Right lobe of liver (tissue), 6 donors: Measurements from ENCODE around the gene NR1D2. TPM values are rescaled to one million over a fixed set of nuclear protein-coding genes. Genes with fewer than 3 reads are reported as not detected.

Experiments used
- ATAC-seq, 4 donors: fragments of 200-7000 bp; cut with Tn5 transposase; one replicate each; pipeline ENCODE4 v1.9.1; 2020; ENCODE audit warnings: mild to moderate bottlenecking in 4 of 4, moderate library complexity in 4 of 4
- DNase-seq, 3 donors: peaks; one replicate each; pipeline ENCODE4 v3.0.0-alpha.2; 2020
- H3K27ac ChIP-seq, 3 donors: fragments of 200-600 bp; one replicate each; pipeline ENCODE4 v1.8.0; 2022
- H3K27me3 ChIP-seq, 2 donors: fragments of 200-600 bp; one replicate each; pipeline ENCODE4 v1.8.0; 2022
- H3K36me3 ChIP-seq, 4 donors: fragments of 200-600 bp; sonication (generic) in 1 of 4; one replicate each; pipeline versions ENCODE4 v1.5.1 to v1.8.0; 2017 to 2022; ENCODE audit warnings: control low read depth in 1 of 4
- H3K4me1 ChIP-seq, 4 donors: fragments of 200-600 bp; sonication (generic) in 1 of 4; one replicate each; pipeline versions ENCODE4 v1.5.1 to v1.8.0; 2017 to 2022; ENCODE audit warnings: control low read depth in 1 of 4
- H3K4me3 ChIP-seq, 3 donors: fragments of 200-600 bp; one replicate each; pipeline ENCODE4 v1.8.0; 2022
- H3K9me3 ChIP-seq, 4 donors: fragments of 200-600 bp; sonication (generic) in 1 of 4; one replicate each; pipeline versions ENCODE4 v1.5.1 to v1.8.0; 2017 to 2022; ENCODE audit warnings: control low read depth in 1 of 4
- CTCF ChIP-seq, 4 donors: fragments of 200-600 bp in 3 of 4; fragments of 450-650 bp in 1 of 4; IDR thresholded peaks; one replicate each; pipeline versions ENCODE4 v1.5.1 to v1.8.0; 2016 to 2022; ENCODE audit warnings: antibody characterized with exemption in 4 of 4, mild to moderate bottlenecking in 2 of 4
- POLR2A ChIP-seq: fragments of 450-650 bp; IDR thresholded peaks from one replicate; pipeline ENCODE4 v1.6.1; 2017; ENCODE audit warnings: antibody characterized with exemption, mild to moderate bottlenecking
- WGBS: methylation state at CpG from one replicate; pipeline ENCODE4 v1.1.6; 2018; ENCODE audit warnings: low coverage, low lambda C conversion rate; ENCODE audit not compliant: insufficient coverage; ENCODE audit errors: missing lambda C conversion rate; 5-methylcytosine and 5-hydroxymethylcytosine counted together
- intact Hi-C, 2 donors: fragments of 100-400 bp; cut with DNase I; formaldehyde crosslinking; loops; one replicate each; pipeline versions ENCODE4 v1.11.2 to v1.14.1; 2022
- total RNA-seq, 6 experiments: library from RNA; depleted of rRNA in 2 of 6; stranded (reverse); fragments of >200 nt in 2 of 6; fragmentation: NEBNext Ultra II Directional in 3 of 6; extraction: Animal tissue kit (Norgen Biotek cat#: 25700) in 3 of 6; gene quantifications; one replicate each; pipeline versions ENCODE4 v1.1.0 to v1.2.4, GENCODE V29; 2016 to 2023
- donor health status: DM: no; HTN: yes; CAD: no.
- donor health status: DM: no; HTN: no; CAD: no.
- donor health status: DM: no; HTN: no; CAD: no.
- donor health status: DM: no; HTN: yes; CAD: no.
- donor health status: DM: no; HTN: yes; CAD: no.

NR1D2 gene
- total RNA-seq, 6 experiments from 2014 or later = 13.0 to 34.8 (median 18.2) TPM

GRCh38 chr3:23945663-23945912 lies 502 bp downstream of the NR1D2 start:
- Histone ChIP-seq H3K4me3 (peak overlapping the region; percentile 52 to 82 (median 61)), H3K9me3 (no peaks in the 10 kb centered on the region)
- no peak for ATAC-seq

GRCh38 chr3:23945913-23946687 lies 1.0 kb downstream of the NR1D2 start:
- DNase-seq (peak; percentile 98 to 99 (median 98)), ATAC-seq (peak; percentile 83 to 92 (median 88))
- H3K27me3 ChIP-seq = no peaks in the 10 kb centered on the region
- TF ChIP-seq CTCF (IDR thresholded peaks at IDR 0.05) = no peak
- TF ChIP-seq POLR2A = peak; percentile 60
- no peaks in the 10 kb centered on the region for H3K36me3 ChIP-seq
- H3K27ac ChIP-seq = peak overlapping the region; percentile 81 to 100 (median 92)
- intact Hi-C loops = no loop called here
- peaks cover 0 to 47% (median 19%) of the 10 kb centered on the region in 4 donors for H3K4me1 ChIP-seq
- 0% methylated on average over 5 of the region's 87 CpGs for WGBS
- peak overlapping the region; percentile 54 to 82 (median 61) for H3K4me3 ChIP-seq
- no peaks in the 10 kb centered on the region for H3K9me3 ChIP-seq

More at GRCh38 chr3:23945663-23945912, 502 bp downstream of the NR1D2 start:
- WGBS = 7% methylated on average over 3 of the region's 39 CpGs
- Histone ChIP-seq H3K27me3 (no peaks in the 10 kb centered on the region), H3K36me3 (no peaks in the 10 kb centered on the region), H3K4me1 (peaks cover 0 to 41% (median 17%) of the 10 kb centered on the region in 4 donors), H3K27ac (peak overlapping the region; percentile 92 to 100 (median 96))
- intact Hi-C loops = no loop called here
- DNase-seq = no peak
- TF ChIP-seq POLR2A = no peak
- TF ChIP-seq CTCF (IDR thresholded peaks at IDR 0.05) = no peak

- Histone ChIP-seq H3K9me3 (no peaks in the 10 kb centered on the region), H3K4me1 (peaks cover 0 to 55% (median 21%) of the 10 kb centered on the region in 4 donors), H3K27ac (no peak overlapping the region), H3K4me3 (no peak overlapping the region), H3K36me3 (no peaks in the 10 kb centered on the region), H3K27me3 (no peaks in the 10 kb centered on the region)
- WGBS = 42% methylated on average over 2 of the region's 2 CpGs
- TF ChIP-seq POLR2A (no peak), CTCF (IDR thresholded peaks at IDR 0.05) (no peak)
- ATAC-seq (no peak), DNase-seq (no peak)
- intact Hi-C loops = no loop called here
These were observed 3.7 kb downstream of the NR1D2 start for GRCh38 chr3:23948761-23949160.

GRCh38 chr3:23949784-23950183 lies 4.7 kb downstream of the NR1D2 start:
- DNase-seq (peak in 1 of 3 donors; percentile 52), ATAC-seq (no peak)
- Histone ChIP-seq H3K36me3 (peaks cover 0 to 4% (median 0%) of the 10 kb centered on the region in 4 donors), H3K4me1 (peaks cover 0 to 58% (median 26%) of the 10 kb centered on the region in 4 donors), H3K27ac (peak overlapping the region; percentile 3 to 12 (median 7)), H3K9me3 (no peaks in the 10 kb centered on the region), H3K4me3 (no peak overlapping the region), H3K27me3 (no peaks in the 10 kb centered on the region)
- intact Hi-C loops = no loop called here
- TF ChIP-seq CTCF (IDR thresholded peaks at IDR 0.05) (no peak), POLR2A (no peak)
